CD4-positive, alpha-beta T cell (primary cell): Measurements from ENCODE around the gene RAPGEF4. TPM values are rescaled to one million over a fixed set of nuclear protein-coding genes. Genes with fewer than 3 reads are reported as not detected.

Experiments used
- ATAC-seq: fragments of 200-7000 bp; cut with Tn5 transposase; one replicate; pipeline ENCODE4 v1.10.0; 2022; ENCODE audit warnings: mild to moderate bottlenecking; ENCODE audit not compliant: poor library complexity
- CTCF ChIA-PET: fragments of 350-600 bp; sonication (Branson Sonifier 250); formaldehyde crosslinking; loops from one replicate; lab custom pipeline; 2021; ENCODE audit warnings: antibody characterized with exemption, inconsistent platforms; lab: Charles Lee
- POLR2A ChIA-PET: fragments of 350-600 bp; sonication (Branson Sonifier 250); formaldehyde crosslinking; loops from one replicate; lab custom pipeline; 2021; ENCODE audit warnings: antibody characterized with exemption, inconsistent platforms; lab: Charles Lee
- DNase-seq, 14 experiments: peaks; one replicate each; pipeline ENCODE4 v3.0.0-alpha.2; 2013 to 2020; ENCODE audit warnings: mixed read lengths in 2 of 14
- H3K27ac ChIP-seq, 2 donors: one replicate each; pipeline versions ENCODE4 v1.5.1 to v1.7.0; 2013; ENCODE audit warnings: low read length in 2 of 2, low read depth in 1 of 2, mild to moderate bottlenecking in 1 of 2
- H3K27me3 ChIP-seq, 2 experiments: 1 replicate in 1 of 2; 2 replicates in 1 of 2; pipeline versions ENCODE4 v1.6.1 to v1.7.0; 2013; ENCODE audit warnings: low read length in 2 of 2, control low read depth in 1 of 2, mild to moderate bottlenecking in 1 of 2, moderate library complexity in 1 of 2; ENCODE audit not compliant: insufficient read depth in 2 of 2, control insufficient read depth in 1 of 2
- H3K36me3 ChIP-seq: one replicate; pipeline ENCODE4 v1.6.1; 2013; ENCODE audit warnings: low read length, control low read depth; ENCODE audit not compliant: insufficient read depth
- H3K4me1 ChIP-seq: one replicate; pipeline ENCODE4 v1.6.1; 2013; ENCODE audit warnings: low read length, control low read depth; ENCODE audit not compliant: insufficient read depth
- H3K4me3 ChIP-seq: one replicate; pipeline ENCODE4 v1.5.1; 2013; ENCODE audit warnings: mild to moderate bottlenecking, low read length, moderate library complexity
- H3K9me3 ChIP-seq, 2 experiments: 1 replicate in 1 of 2; 2 replicates in 1 of 2; pipeline versions ENCODE4 v1.6.1 to v1.7.0; 2013; ENCODE audit warnings: low read length in 2 of 2, mild to moderate bottlenecking in 2 of 2, control low read depth in 1 of 2, moderate library complexity in 1 of 2; ENCODE audit not compliant: control insufficient read depth in 1 of 2, insufficient read depth in 1 of 2
- H3K27ac Mint-ChIP-seq: one replicate; pipeline ENCODE4 v1.8.0; 2020; ENCODE audit warnings: mixed read lengths
- H3K27me3 Mint-ChIP-seq: one replicate; pipeline ENCODE4 v1.8.0; 2021; ENCODE audit warnings: mixed read lengths
- H3K36me3 Mint-ChIP-seq: one replicate; pipeline ENCODE4 v1.8.0; 2021; ENCODE audit warnings: low read depth, mixed read lengths
- H3K4me1 Mint-ChIP-seq: one replicate; pipeline ENCODE4 v1.8.0; 2021; ENCODE audit warnings: low read depth, mixed read lengths
- H3K4me3 Mint-ChIP-seq: one replicate; pipeline ENCODE4 v1.8.0; 2020; ENCODE audit warnings: mild to moderate bottlenecking, mixed read lengths
- H3K9me3 Mint-ChIP-seq: one replicate; pipeline ENCODE4 v1.8.0; 2020; ENCODE audit warnings: mixed read lengths
- CTCF ChIP-seq: fragments of 200-600 bp; IDR thresholded peaks from one replicate; pipeline ENCODE4 v1.8.0; 2022; ENCODE audit warnings: antibody characterized with exemption, mild to moderate bottlenecking
- intact Hi-C, 2 experiments: fragments of 100-400 bp; cut with DNase I in 1 of 2; cut with micrococcal nuclease in 1 of 2; formaldehyde crosslinking; loops; one replicate each; pipeline versions ENCODE4 v1.15.1 to v1.9.0; 2023 to 2025; cut with DNase I, micrococcal nuclease
- total RNA-seq, 174 experiments: library from RNA in 2 of 174; stranded (reverse) in 2 of 174; gene quantifications; one replicate each; pipeline ENCODE4 v1.2.3 and lab custom pipeline; 2021 to 2026

RAPGEF4 gene
- total RNA-seq, 2 experiments from 2014 or later: 0.69 to 0.73 TPM

GRCh38 chr2:172908275-172908674, 172.6 kb downstream of the RAPGEF4 start:
- Histone ChIP-seq H3K27ac (no peak overlapping the region), H3K9me3 (no peaks in the 10 kb centered on the region), H3K36me3 (no peaks in the 10 kb centered on the region), H3K4me3 (no peak overlapping the region), H3K4me1 (peaks cover 8% of the 10 kb centered on the region), H3K27me3 (no peaks in the 10 kb centered on the region)
- CTCF ChIA-PET: no interaction called here
- no peak for DNase-seq
- Mint-ChIP-seq H3K4me1 (peaks cover 21% of the 10 kb centered on the region), H3K9me3 (no peaks in the 10 kb centered on the region), H3K4me3 (no peak overlapping the region), H3K36me3 (no peaks in the 10 kb centered on the region), H3K27me3 (no peaks in the 10 kb centered on the region), H3K27ac (no peak overlapping the region)
- intact Hi-C loops: no loop called here
- ATAC-seq: no peak
- POLR2A ChIA-PET: no interaction called here
- no peak for TF ChIP-seq CTCF

- no peaks in the 10 kb centered on the region for H3K9me3 ChIP-seq
- H3K36me3 ChIP-seq: no peaks in the 10 kb centered on the region
- no peak overlapping the region for H3K27ac ChIP-seq
- no peaks in the 10 kb centered on the region for H3K27me3 ChIP-seq
- intact Hi-C loops: no loop called here
- no peak for DNase-seq
- Mint-ChIP-seq H3K27me3 (no peaks in the 10 kb centered on the region), H3K9me3 (no peaks in the 10 kb centered on the region), H3K4me1 (peaks cover 30% of the 10 kb centered on the region), H3K4me3 (no peak overlapping the region), H3K36me3 (no peaks in the 10 kb centered on the region), H3K27ac (no peak overlapping the region)
- H3K4me1 ChIP-seq: peaks cover 8% of the 10 kb centered on the region
- ChIA-PET POLR2A (no interaction called here), CTCF (interaction anchor here (1.0 kb wide), 1 partner anchor 12 kb away, joined by 3 read pairs; no protein-coding TSS in a partner anchor)
- H3K4me3 ChIP-seq: no peak overlapping the region
- ATAC-seq: no peak
- no peak for TF ChIP-seq CTCF
Observed at GRCh38 chr2:172909454-172909853, 173.8 kb downstream of the RAPGEF4 start.

GRCh38 chr2:172912266-172912665, 176.6 kb downstream of the RAPGEF4 start:
- ChIA-PET CTCF (interaction anchor here (0.6 to 1.4 kb wide), 4 partner anchors 8 to 26 kb away, joined by 3 read pairs; no protein-coding TSS in a partner anchor), POLR2A (no interaction called here)
- Histone ChIP-seq H3K27ac (no peak overlapping the region), H3K4me1 (peaks cover 8% of the 10 kb centered on the region), H3K27me3 (no peaks in the 10 kb centered on the region), H3K4me3 (no peak overlapping the region), H3K36me3 (no peaks in the 10 kb centered on the region), H3K9me3 (no peaks in the 10 kb centered on the region)
- ATAC-seq: no peak
- intact Hi-C loops: no loop called here
- H3K4me1 Mint-ChIP-seq: peaks cover 29% of the 10 kb centered on the region
- H3K27me3 Mint-ChIP-seq: no peaks in the 10 kb centered on the region
- TF ChIP-seq CTCF: no peak
- no peaks in the 10 kb centered on the region for H3K9me3 Mint-ChIP-seq
- peak overlapping the region; percentile 73 for H3K27ac Mint-ChIP-seq
- no peak for DNase-seq
- no peaks in the 10 kb centered on the region for H3K36me3 Mint-ChIP-seq
- peak overlapping the region; percentile 50 for H3K4me3 Mint-ChIP-seq
